NCI-H1092 treated with DMSO at 0.1 percent for 48 hours (cell line): ENCODE results near the gene TCEAL8.
"Not testable (repeated sequence)": the region's sequence is repeated elsewhere in the genome, so short reads cannot be mapped to it uniquely, and the experiment has no call there.

Experiments used
- DNase-seq: peaks from one replicate; lab custom pipeline; 2025; lab: John Stamatoyannopoulos, UW

TCEAL8 gene

GRCh38 chrX:103254921-103255493 lies at the start of gene TCEAL8:
Gene TCEAL8 (minus strand): TSS chrX:103255155. CDS start chrX:103253979, 1,176 bp downstream.
- peak; percentile 79 for DNase-seq

GRCh38 chrX:103304705-103305104 lies 49.8 kb upstream of the TCEAL8 start:
- DNase-seq: no peak

- no peak for DNase-seq
These were observed 38.2 kb upstream of the TCEAL8 start for GRCh38 chrX:103293118-103293517.

GRCh38 chrX:103279624-103280023 lies 24.7 kb upstream of the TCEAL8 start:
- no peak for DNase-seq

GRCh38 chrX:103276581-103277002 lies 21.6 kb upstream of the TCEAL8 start, which contains the start of gene TCEAL5:
Gene TCEAL5 (minus strand): TSS chrX:103276750. CDS start chrX:103274563, 2,187 bp downstream.
- no peak for DNase-seq

GRCh38 chrX:103275947-103276567 lies 21.1 kb upstream of the TCEAL8 start:
- DNase-seq: no peak

GRCh38 chrX:103274284-103274683 lies 19.3 kb upstream of the TCEAL8 start:
- no peak for DNase-seq

- DNase-seq: no peak
These were observed 3.3 kb upstream of the TCEAL8 start for GRCh38 chrX:103258275-103258674.

- DNase-seq: no peak
These were observed 1.7 kb upstream of the TCEAL8 start for GRCh38 chrX:103256651-103257050.

GRCh38 chrX:103254171-103254824 lies 657 bp downstream of the TCEAL8 start:
- DNase-seq: peak; percentile 59

GRCh38 chrX:103253608-103254007 lies 1.3 kb downstream of the TCEAL8 start:
- no peak for DNase-seq

- no peak for DNase-seq
These were observed 4.0 kb downstream of the TCEAL8 start for GRCh38 chrX:103250977-103251376.

- DNase-seq: no peak
These were observed 5.2 kb downstream of the TCEAL8 start for GRCh38 chrX:103249805-103250204.

- DNase-seq: peak; percentile 9
These were observed 6.4 kb downstream of the TCEAL8 start for GRCh38 chrX:103248553-103248952.

- no peak for DNase-seq
These were observed 14.8 kb downstream of the TCEAL8 start for GRCh38 chrX:103240155-103240554.

GRCh38 chrX:103236296-103236695 lies 18.7 kb downstream of the TCEAL8 start:
- DNase-seq: no peak

GRCh38 chrX:103235608-103236007 lies 19.3 kb downstream of the TCEAL8 start:
- not testable (repeated sequence) for DNase-seq

GRCh38 chrX:103234869-103235268 lies 20.1 kb downstream of the TCEAL8 start:
- no peak for DNase-seq

- DNase-seq: no peak
These were observed 21.7 kb downstream of the TCEAL8 start for GRCh38 chrX:103233263-103233662.

GRCh38 chrX:103225918-103226317 lies 29.0 kb downstream of the TCEAL8 start:
- DNase-seq: not testable (repeated sequence)

- DNase-seq: no peak
These were observed 34.2 kb downstream of the TCEAL8 start for GRCh38 chrX:103220511-103221323.

- DNase-seq: peak; percentile 69
These were observed 39.4 kb downstream of the TCEAL8 start for GRCh38 chrX:103215425-103215991.
